Measurements from ENCODE around the gene LSM10. TPM values are rescaled to one million over a fixed set of nuclear protein-coding genes. Genes with fewer than 3 reads are reported as not detected.

The LSM10 gene
- total and polyA plus RNA-seq, 2 donors (not counting 1 experiment from before 2014, with no cell fraction given): 19.2 to 33.5 TPM

- DNase-seq (ENCODE audit: low read depth in 2 of 2): peak; percentile 89 to 93
- peak overlapping the region; percentile 67 for H3K4me2 ChIP-seq (ENCODE audit: extremely low read depth, insufficient read depth, low read length)
- no peaks in the 10 kb centered on the region for H4K20me1 ChIP-seq (ENCODE audit: control insufficient read depth, extremely low read depth, insufficient read depth, low read length)
- no peak for TF ChIP-seq EZH2 (IDR thresholded peaks at IDR 0.05; ENCODE audit: low read length, missing control alignments)
- TF ChIP-seq CTCF (conservative IDR thresholded peaks at IDR 0.05 in 1 of 2, IDR thresholded peaks at IDR 0.05 in 1 of 2; ENCODE audit: low read depth in 1 of 2, low read length in 2 of 2): peak in 1 of 2 donors; percentile 34
- no peaks in the 10 kb centered on the region for H3K79me2 ChIP-seq (ENCODE audit: control insufficient read depth, insufficient read depth, low read length)
- no peak overlapping the region for H2AFZ ChIP-seq (ENCODE audit: low read length)
- peak overlapping the region; percentile 98 for H3K27ac ChIP-seq (ENCODE audit: insufficient read depth, low read length)
- peaks cover 48% of the 10 kb centered on the region for H3K4me1 ChIP-seq (ENCODE audit: control insufficient read depth, extremely low read depth, insufficient read depth, low read length)
- no peaks in the 10 kb centered on the region for H3K27me3 ChIP-seq (ENCODE audit: control insufficient read depth, insufficient read depth, low read length)
- H3K9me3 ChIP-seq (ENCODE audit: control insufficient read depth, insufficient read depth, low read depth, low read length): no peaks in the 10 kb centered on the region
- peak overlapping the region in 1 of 4 experiments; percentile 5 for H3K4me3 ChIP-seq (replicated peaks in 1 of 4; ENCODE audit: control extremely low read depth in 1 of 4, insufficient read depth in 1 of 4, low read depth in 3 of 4, low read length in 4 of 4)
- H3K36me3 ChIP-seq (ENCODE audit: control insufficient read depth, insufficient read depth, low read length): peaks cover 34% of the 10 kb centered on the region
- peak overlapping the region; percentile 62 for H3K9ac ChIP-seq (ENCODE audit: insufficient read depth, low read length)
Observed at GRCh38 chr1:36351227-36351977, 46.3 kb downstream of the LSM10 start.

GRCh38 chr1:36350659-36351226 is 47.0 kb downstream of the LSM10 start:
- Histone ChIP-seq H3K9me3 (ENCODE audit: control insufficient read depth, insufficient read depth, low read depth, low read length) (no peaks in the 10 kb centered on the region), H3K9ac (ENCODE audit: insufficient read depth, low read length) (peak overlapping the region; percentile 30), H3K27ac (ENCODE audit: insufficient read depth, low read length) (peak overlapping the region; percentile 98), H3K79me2 (ENCODE audit: control insufficient read depth, insufficient read depth, low read length) (no peaks in the 10 kb centered on the region), H3K4me2 (ENCODE audit: extremely low read depth, insufficient read depth, low read length) (peak overlapping the region; percentile 67), H3K4me3 (replicated peaks in 1 of 4; ENCODE audit: control extremely low read depth in 1 of 4, insufficient read depth in 1 of 4, low read depth in 3 of 4, low read length in 4 of 4) (peak overlapping the region in 1 of 4 experiments; percentile 5), H2AFZ (ENCODE audit: low read length) (no peak overlapping the region), H3K27me3 (ENCODE audit: control insufficient read depth, insufficient read depth, low read length) (no peaks in the 10 kb centered on the region), H4K20me1 (ENCODE audit: control insufficient read depth, extremely low read depth, insufficient read depth, low read length) (no peaks in the 10 kb centered on the region), H3K36me3 (ENCODE audit: control insufficient read depth, insufficient read depth, low read length) (peaks cover 35% of the 10 kb centered on the region), H3K4me1 (ENCODE audit: control insufficient read depth, extremely low read depth, insufficient read depth, low read length) (peaks cover 48% of the 10 kb centered on the region)
- DNase-seq (ENCODE audit: low read depth in 2 of 2): peak; percentile 71 to 88
- TF ChIP-seq EZH2 (IDR thresholded peaks at IDR 0.05; ENCODE audit: low read length, missing control alignments): no peak
- no peak for TF ChIP-seq CTCF (conservative IDR thresholded peaks at IDR 0.05 in 1 of 2, IDR thresholded peaks at IDR 0.05 in 1 of 2; ENCODE audit: low read depth in 1 of 2, low read length in 2 of 2)

- no peaks in the 10 kb centered on the region for H4K20me1 ChIP-seq (ENCODE audit: control insufficient read depth, extremely low read depth, insufficient read depth, low read length)
- peak overlapping the region; percentile 98 for H3K27ac ChIP-seq (ENCODE audit: insufficient read depth, low read length)
- no peak overlapping the region for H3K4me2 ChIP-seq (ENCODE audit: extremely low read depth, insufficient read depth, low read length)
- H3K4me3 ChIP-seq (replicated peaks in 1 of 4; ENCODE audit: control extremely low read depth in 1 of 4, insufficient read depth in 1 of 4, low read depth in 3 of 4, low read length in 4 of 4): no peak overlapping the region
- H3K9me3 ChIP-seq (ENCODE audit: control insufficient read depth, insufficient read depth, low read depth, low read length): no peaks in the 10 kb centered on the region
- H3K36me3 ChIP-seq (ENCODE audit: control insufficient read depth, insufficient read depth, low read length): peaks cover 34% of the 10 kb centered on the region
- H3K9ac ChIP-seq (ENCODE audit: insufficient read depth, low read length): peak overlapping the region; percentile 40
- TF ChIP-seq CTCF (conservative IDR thresholded peaks at IDR 0.05 in 1 of 2, IDR thresholded peaks at IDR 0.05 in 1 of 2; ENCODE audit: low read depth in 1 of 2, low read length in 2 of 2): no peak
- no peak for TF ChIP-seq EZH2 (IDR thresholded peaks at IDR 0.05; ENCODE audit: low read length, missing control alignments)
- peaks cover 48% of the 10 kb centered on the region for H3K4me1 ChIP-seq (ENCODE audit: control insufficient read depth, extremely low read depth, insufficient read depth, low read length)
- no peaks in the 10 kb centered on the region for H3K79me2 ChIP-seq (ENCODE audit: control insufficient read depth, insufficient read depth, low read length)
- no peak overlapping the region for H2AFZ ChIP-seq (ENCODE audit: low read length)
- no peaks in the 10 kb centered on the region for H3K27me3 ChIP-seq (ENCODE audit: control insufficient read depth, insufficient read depth, low read length)
- DNase-seq (ENCODE audit: low read depth in 2 of 2): peak in 1 of 2 donors; percentile 49
Observed at GRCh38 chr1:36349839-36350238, 47.9 kb downstream of the LSM10 start.
